HEK293 (cell line): ENCODE measurements around the gene QRICH1.

ENCODE experiments used
- BCL11B ChIP-seq: fragments of 450-650 bp; formaldehyde crosslinking; IDR thresholded peaks from 2 replicates; pipeline ENCODE4 v1.5.1; 2016; ENCODE audit warnings: low read depth, missing biosample characterization, missing genetic modification characterization
- GLI4 ChIP-seq: fragments of 450-650 bp; formaldehyde crosslinking; IDR thresholded peaks from 2 replicates; pipeline ENCODE4 v1.5.1; 2016; ENCODE audit warnings: missing biosample characterization, missing genetic modification characterization
- KLF1 ChIP-seq: fragments of 450-650 bp; formaldehyde crosslinking; IDR thresholded peaks from 2 replicates; pipeline ENCODE4 v1.5.1; 2016; ENCODE audit warnings: missing biosample characterization, missing genetic modification characterization
- KLF10 ChIP-seq: fragments of 450-650 bp; IDR thresholded peaks from 2 replicates; pipeline ENCODE4 v1.5.1; 2018; ENCODE audit warnings: missing biosample characterization, mild to moderate bottlenecking, missing genetic modification characterization
- KLF16 ChIP-seq: fragments of 450-650 bp; formaldehyde crosslinking; IDR thresholded peaks from 2 replicates; pipeline ENCODE4 v1.5.1; 2017; ENCODE audit warnings: missing biosample characterization, missing genetic modification characterization
- PBX3 ChIP-seq: sonication (generic); formaldehyde crosslinking; IDR thresholded peaks from 2 replicates; pipeline ENCODE4 v1.8.1; 2022; ENCODE audit warnings: mild to moderate bottlenecking, moderate library complexity, missing genetic modification reagents
- SP2 ChIP-seq: fragments of 450-650 bp; formaldehyde crosslinking; IDR thresholded peaks from 2 replicates; pipeline ENCODE4 v1.5.1; 2016; ENCODE audit warnings: missing biosample characterization, missing genetic modification characterization
- YY2 ChIP-seq: fragments of 450-650 bp; formaldehyde crosslinking; IDR thresholded peaks from 2 replicates; pipeline ENCODE4 v1.5.1; 2016; ENCODE audit warnings: missing biosample characterization, missing genetic modification characterization
- ZBTB17 ChIP-seq: fragments of 450-650 bp; formaldehyde crosslinking; IDR thresholded peaks from 2 replicates; pipeline ENCODE4 v1.5.1; 2016; ENCODE audit warnings: missing biosample characterization, missing genetic modification characterization
- ZBTB7A ChIP-seq: fragments of 450-650 bp; formaldehyde crosslinking; IDR thresholded peaks from 2 replicates; pipeline ENCODE4 v1.5.1; 2016; ENCODE audit warnings: low read depth, missing biosample characterization, missing genetic modification characterization
- ZFP69B ChIP-seq: fragments of 450-650 bp; formaldehyde crosslinking; IDR thresholded peaks from 2 replicates; pipeline ENCODE4 v1.5.1; 2016; ENCODE audit warnings: missing biosample characterization, missing genetic modification characterization
- ZNF121 ChIP-seq: fragments of 450-650 bp; formaldehyde crosslinking; IDR thresholded peaks from 2 replicates; pipeline ENCODE4 v1.5.1; 2016; ENCODE audit warnings: missing biosample characterization, missing genetic modification characterization
- ZNF133 ChIP-seq: fragments of 450-650 bp; formaldehyde crosslinking; IDR thresholded peaks from 2 replicates; pipeline ENCODE4 v1.5.1; 2016; ENCODE audit warnings: missing biosample characterization, missing genetic modification characterization
- ZNF157 ChIP-seq: fragments of 450-650 bp; formaldehyde crosslinking; IDR thresholded peaks from 2 replicates; pipeline ENCODE4 v1.5.1; 2016; ENCODE audit warnings: missing biosample characterization, missing genetic modification characterization
- ZNF449 ChIP-seq: fragments of 450-650 bp; formaldehyde crosslinking; IDR thresholded peaks from 2 replicates; pipeline ENCODE4 v1.5.1; 2017; ENCODE audit warnings: missing biosample characterization, mild to moderate bottlenecking, missing genetic modification characterization, moderate library complexity
- ZNF514 ChIP-seq: fragments of 450-650 bp; formaldehyde crosslinking; IDR thresholded peaks from 2 replicates; pipeline ENCODE4 v1.5.1; 2016; ENCODE audit warnings: missing biosample characterization, missing genetic modification characterization
- ZNF529 ChIP-seq: fragments of 450-650 bp; formaldehyde crosslinking; IDR thresholded peaks from 2 replicates; pipeline ENCODE4 v1.5.1; 2017; ENCODE audit warnings: missing genetic modification characterization, missing biosample characterization; ENCODE audit not compliant: insufficient replicate concordance
- ZNF555 ChIP-seq: fragments of 450-650 bp; formaldehyde crosslinking; conservative IDR thresholded peaks from 2 replicates; pipeline ENCODE4 v1.5.1; 2017; ENCODE audit warnings: missing biosample characterization, mild to moderate bottlenecking, missing genetic modification characterization, inconsistent platforms
- ZNF580 ChIP-seq: fragments of 450-650 bp; formaldehyde crosslinking; IDR thresholded peaks from 2 replicates; pipeline ENCODE4 v1.5.1; 2016; ENCODE audit warnings: missing biosample characterization, missing genetic modification characterization
- ZNF629 ChIP-seq: fragments of 450-650 bp; formaldehyde crosslinking; IDR thresholded peaks from 2 replicates; pipeline ENCODE4 v1.5.1; 2017; ENCODE audit warnings: missing biosample characterization, missing genetic modification characterization
- ZNF692 ChIP-seq: fragments of 450-650 bp; formaldehyde crosslinking; IDR thresholded peaks from 2 replicates; pipeline ENCODE4 v1.5.1; 2016; ENCODE audit warnings: missing biosample characterization, missing genetic modification characterization
- ZNF707 ChIP-seq: fragments of 450-650 bp; formaldehyde crosslinking; IDR thresholded peaks from 2 replicates; pipeline ENCODE4 v1.5.1; 2016; ENCODE audit warnings: missing biosample characterization, missing genetic modification characterization
- ZNF76 ChIP-seq: fragments of 450-650 bp; formaldehyde crosslinking; IDR thresholded peaks from 2 replicates; pipeline ENCODE4; 2016; ENCODE audit warnings: low read depth, missing biosample characterization, missing genetic modification characterization, borderline replicate concordance
- ZNF830 ChIP-seq: fragments of 450-650 bp; IDR thresholded peaks from 2 replicates; pipeline ENCODE4 v1.5.0; 2018; ENCODE audit warnings: missing biosample characterization, missing genetic modification characterization, low read depth, mild to moderate bottlenecking, moderate library complexity
- ZSCAN23 ChIP-seq: fragments of 450-650 bp; formaldehyde crosslinking; IDR thresholded peaks from 2 replicates; pipeline ENCODE4 v1.5.1; 2016; ENCODE audit warnings: missing biosample characterization, missing genetic modification characterization
- ZSCAN30 ChIP-seq: fragments of 450-650 bp; IDR thresholded peaks from 2 replicates; pipeline ENCODE4 v1.5.1; 2018; ENCODE audit warnings: missing biosample characterization, mild to moderate bottlenecking, missing genetic modification characterization, moderate library complexity

Gene QRICH1

GRCh38 chr3:49021213-49021812, 72.6 kb downstream of the QRICH1 start (continued):
- TF ChIP-seq ZNF580 (tag by site-specific recombination) = peak; percentile 29
- peak; percentile 50; the same call in 1 of the 2 replicates for TF ChIP-seq ZNF692
- TF ChIP-seq ZNF76 (tag by site-specific recombination) = no peak
- peak; percentile 13; the same call in 1 of the 2 replicates for TF ChIP-seq ZSCAN30 (tag by site-specific recombination)
- 0 out of 2 replicates have a peak, but pooled peaks have one; percentile 26 for TF ChIP-seq KLF16 (tag by site-specific recombination)
- peak; percentile 84; the same call in 1 of the 2 replicates for TF ChIP-seq KLF10 (tag by site-specific recombination)
- no peak for TF ChIP-seq PBX3 (CRISPR knock-in tag)
- TF ChIP-seq ZNF514 (tag by site-specific recombination) = no peak
- 0 out of 2 replicates have a peak, but pooled peaks have one; percentile 53 for TF ChIP-seq ZNF449
- no peak for TF ChIP-seq ZNF555
- TF ChIP-seq ZSCAN23 (tag by site-specific recombination) = 0 out of 2 replicates have a peak, but pooled peaks have one; percentile 16
- TF ChIP-seq ZNF707 (tag by site-specific recombination) = no peak
- peak; percentile 63 for TF ChIP-seq ZBTB17 (tag by site-specific recombination)
- TF ChIP-seq GLI4 = peak; percentile 48; the same call in 1 of the 2 replicates
- no peak for TF ChIP-seq ZNF529
- TF ChIP-seq KLF1 (tag by site-specific recombination) = peak; percentile 94; the same call in 1 of the 2 replicates
- TF ChIP-seq ZBTB7A (tag by site-specific recombination) = no peak
- TF ChIP-seq YY2 (tag by site-specific recombination) = peak; percentile 43; the same call in 1 of the 2 replicates
- no peak for TF ChIP-seq ZNF830
- TF ChIP-seq ZNF133 (tag by site-specific recombination) = no peak
- no peak for TF ChIP-seq BCL11B (tag by site-specific recombination)
- TF ChIP-seq ZNF157 (tag by site-specific recombination) = 0 out of 2 replicates have a peak, but pooled peaks have one; percentile 8
- peak; percentile 64 for TF ChIP-seq ZFP69B
- no peak for TF ChIP-seq ZNF121
- TF ChIP-seq ZNF629 (tag by site-specific recombination) = no peak
- TF ChIP-seq SP2 = peak; percentile 78
